ENCODE results near the gene CST4.
"Not testable (repeated sequence)": the region's sequence is repeated elsewhere in the genome, so short reads cannot be mapped to it uniquely, and the experiment has no call there.

Gene CST4

GRCh38 chr20:23688684-23689398 lies at the start of gene CST4:
TSS of gene CST4 (minus strand) at chr20:23689038. CDS start at chr20:23688969, 69 bp downstream.
- DNase-seq: peak; percentile 61

GRCh38 chr20:23735391-23735790 lies 46.6 kb upstream of the CST4 start:
- DNase-seq: not testable (repeated sequence)

GRCh38 chr20:23734949-23735348 lies 46.1 kb upstream of the CST4 start:
- not testable (repeated sequence) for DNase-seq

GRCh38 chr20:23734440-23734839 lies 45.6 kb upstream of the CST4 start:
- DNase-seq: not testable (repeated sequence)

- DNase-seq: no peak
Observed at GRCh38 chr20:23727016-23727415, 38.2 kb upstream of the CST4 start.

GRCh38 chr20:23725102-23725501 lies 36.3 kb upstream of the CST4 start:
- no peak for DNase-seq

GRCh38 chr20:23723659-23724307 lies 34.9 kb upstream of the CST4 start:
- DNase-seq: peak; percentile 22

- not testable (repeated sequence) for DNase-seq
Observed at GRCh38 chr20:23722851-23723250, 34.0 kb upstream of the CST4 start.

- DNase-seq: no peak
Observed at GRCh38 chr20:23721962-23722361, 33.1 kb upstream of the CST4 start.

- not testable (repeated sequence) for DNase-seq
Observed at GRCh38 chr20:23719351-23719750, 30.5 kb upstream of the CST4 start.

- DNase-seq: not testable (repeated sequence)
Observed at GRCh38 chr20:23711778-23712177, 22.9 kb upstream of the CST4 start.

- DNase-seq: no peak
Observed at GRCh38 chr20:23710771-23711170, 21.9 kb upstream of the CST4 start.

- DNase-seq: no peak
Observed at GRCh38 chr20:23705895-23706294, 17.1 kb upstream of the CST4 start.

- no peak for DNase-seq
Observed at GRCh38 chr20:23702021-23702420, 13.2 kb upstream of the CST4 start.

GRCh38 chr20:23700931-23701330 lies 12.1 kb upstream of the CST4 start:
- DNase-seq: no peak

GRCh38 chr20:23697947-23698346 lies 9.1 kb upstream of the CST4 start:
- no peak for DNase-seq

- DNase-seq: peak; percentile 24
Observed at GRCh38 chr20:23695068-23695395, 6.2 kb upstream of the CST4 start.

GRCh38 chr20:23694178-23695067 lies 5.6 kb upstream of the CST4 start:
- DNase-seq: not testable (repeated sequence)

GRCh38 chr20:23692725-23693619 lies 4.1 kb upstream of the CST4 start:
- not testable (repeated sequence) for DNase-seq

- DNase-seq: no peak
Observed at GRCh38 chr20:23691675-23692074, 2.8 kb upstream of the CST4 start.

- DNase-seq: no peak
Observed at GRCh38 chr20:23690581-23690980, 1.7 kb upstream of the CST4 start.

GRCh38 chr20:23689399-23689690 lies 507 bp upstream of the CST4 start:
- no peak for DNase-seq

GRCh38 chr20:23687986-23688385 lies 852 bp downstream of the CST4 start:
- DNase-seq: no peak
